Thymus (tissue), 11 donors: Measurements from ENCODE around the gene WDR1. TPM values are rescaled to one million over a fixed set of nuclear protein-coding genes. Genes with fewer than 3 reads are reported as not detected.

Experiments
- DNase-seq, 9 donors: peaks; one replicate each; pipeline ENCODE4 v3.0.0-alpha.2; 2013; ENCODE audit warnings: low spot score in 9 of 9, low read depth in 6 of 9, missing footprints in 1 of 9
- H3K27ac ChIP-seq, 2 donors: one replicate each; pipeline ENCODE4 v1.5.1; 2013; ENCODE audit warnings: control low read depth in 1 of 2, low read depth in 1 of 2, low read length in 1 of 2, mild to moderate bottlenecking in 1 of 2, moderate library complexity in 1 of 2
- H3K27me3 ChIP-seq, 2 donors: one replicate each; pipeline ENCODE4 v1.5.1; 2013; ENCODE audit warnings: low read length in 1 of 2; ENCODE audit not compliant: control insufficient read depth in 2 of 2, insufficient read depth in 1 of 2
- H3K36me3 ChIP-seq, 2 donors: one replicate each; pipeline ENCODE4 v1.5.1; 2013; ENCODE audit warnings: low read length in 1 of 2, mild to moderate bottlenecking in 1 of 2, moderate library complexity in 1 of 2; ENCODE audit not compliant: control insufficient read depth in 2 of 2, insufficient read depth in 2 of 2
- H3K4me1 ChIP-seq, 2 donors: one replicate each; pipeline ENCODE4 v1.5.1; 2013; ENCODE audit warnings: low read length in 2 of 2; ENCODE audit not compliant: control insufficient read depth in 2 of 2, insufficient read depth in 2 of 2
- H3K4me3 ChIP-seq, 2 donors: one replicate each; pipeline ENCODE4 v1.5.1; 2013; ENCODE audit warnings: low read length in 2 of 2, control low read depth in 1 of 2, mild to moderate bottlenecking in 1 of 2
- H3K9me3 ChIP-seq, 2 donors: one replicate each; pipeline ENCODE4 v1.5.1; 2013; ENCODE audit warnings: low read length in 1 of 2, mild to moderate bottlenecking in 1 of 2; ENCODE audit not compliant: control insufficient read depth in 2 of 2, insufficient read depth in 1 of 2
- WGBS: extraction: QIAGEN DNeasy Blood & Tissue Kit; methylation state at CpG from one replicate; pipeline ENCODE4 v1.1.7; 2013; 5-methylcytosine and 5-hydroxymethylcytosine counted together
- polyA plus RNA-seq: library from polyadenylated mRNA; stranded (reverse); fragments of 200-250 nt; gene quantifications from one replicate; pipeline ENCODE4 v1.2.3, GENCODE V29; 2013
- total RNA-seq: library from RNA; stranded (reverse); fragments of 120-200 nt; gene quantifications from one replicate; pipeline ENCODE4 v1.2.4, GENCODE V29; 2013
- donor health status: healthy.

The WDR1 gene
- total and polyA plus RNA-seq, 2 donors: 141 to 166 TPM

DNA sequence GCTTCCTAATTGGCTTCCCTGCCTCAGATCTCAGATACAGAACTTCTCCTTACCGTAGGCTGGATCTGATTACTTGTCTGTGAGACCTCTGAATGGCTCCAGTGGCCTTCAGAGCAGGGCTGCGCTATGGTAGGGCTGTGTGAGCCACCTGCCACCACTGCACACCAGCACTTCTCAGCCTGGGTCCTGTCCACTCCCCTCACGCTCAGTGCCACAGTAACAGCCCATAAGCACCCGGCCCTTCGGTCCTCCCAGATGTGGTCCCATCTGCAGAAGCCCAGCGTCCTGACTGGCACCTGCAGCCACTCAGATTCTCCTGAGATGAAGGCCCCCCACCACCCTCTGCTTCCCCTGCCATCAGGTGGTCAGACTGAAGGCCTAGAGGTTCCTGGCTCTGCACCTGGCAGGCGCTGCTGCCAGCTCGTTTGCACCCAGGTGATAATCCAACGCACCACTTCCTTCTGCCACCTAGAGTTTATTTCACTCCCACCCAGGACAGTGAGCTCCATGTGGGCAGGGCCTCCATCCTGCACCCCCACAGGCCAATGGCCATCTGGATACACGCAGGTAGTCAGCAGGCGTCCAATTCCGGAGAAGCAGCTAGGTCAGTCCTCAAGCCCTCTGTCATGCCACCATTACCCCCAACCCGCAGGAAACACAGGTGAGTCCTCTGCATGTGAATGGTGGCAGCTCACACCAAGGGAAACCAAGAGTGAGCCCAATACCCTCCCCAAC, 5.4 kb downstream of the WDR1 start:
- Histone ChIP-seq H3K9me3 (no peaks in the 10 kb centered on the region), H3K27ac (no peak overlapping the region), H3K27me3 (no peaks in the 10 kb centered on the region), H3K4me1 (peaks cover 57 to 78% of the 10 kb centered on the region in 2 donors), H3K36me3 (peaks cover 88 to 94% of the 10 kb centered on the region in 2 donors), H3K4me3 (no peak overlapping the region)
- 92% methylated on average over 13 of the region's 13 CpGs for WGBS
- no peak for DNase-seq

DNA sequence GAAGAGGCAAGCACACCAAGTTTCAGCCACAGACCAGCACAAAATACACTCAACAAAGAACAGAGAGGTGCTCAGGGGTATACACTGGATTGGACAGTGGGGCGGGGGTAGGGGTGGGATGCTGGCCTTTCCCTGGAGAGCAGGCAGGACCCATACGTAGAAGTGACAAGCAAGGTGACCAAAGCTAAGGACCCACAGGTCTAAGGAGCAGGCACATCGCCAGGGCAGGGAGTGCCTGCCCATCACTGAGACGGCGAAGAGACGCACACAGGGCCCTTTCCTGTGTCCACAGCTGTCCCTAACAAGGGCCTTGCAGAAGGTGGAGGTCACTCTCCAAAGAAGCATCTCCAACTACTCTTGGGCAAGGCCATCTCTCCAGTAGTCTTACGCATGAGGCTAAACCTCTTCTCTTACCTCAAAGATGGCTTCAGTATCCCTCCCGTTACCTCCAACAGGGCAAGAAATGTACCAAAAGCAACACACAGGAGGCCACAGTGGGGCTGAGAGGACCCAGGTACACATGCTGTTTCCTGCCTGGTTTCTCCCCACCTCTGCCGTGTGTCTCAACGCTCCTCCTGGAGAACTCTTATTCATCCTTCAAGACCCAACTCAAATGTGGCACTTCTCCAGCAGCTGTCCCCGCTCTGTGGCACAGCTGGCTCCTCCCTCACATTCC, 6.5 kb downstream of the WDR1 start:
- H3K27ac ChIP-seq: no peak overlapping the region
- peaks cover 82 to 95% of the 10 kb centered on the region in 2 donors for H3K36me3 ChIP-seq
- H3K27me3 ChIP-seq: no peaks in the 10 kb centered on the region
- 95% methylated on average over 11 of the region's 11 CpGs for WGBS
- no peak for DNase-seq
- H3K9me3 ChIP-seq: no peaks in the 10 kb centered on the region
- H3K4me3 ChIP-seq: no peak overlapping the region
- peaks cover 54 to 77% of the 10 kb centered on the region in 2 donors for H3K4me1 ChIP-seq

DNA sequence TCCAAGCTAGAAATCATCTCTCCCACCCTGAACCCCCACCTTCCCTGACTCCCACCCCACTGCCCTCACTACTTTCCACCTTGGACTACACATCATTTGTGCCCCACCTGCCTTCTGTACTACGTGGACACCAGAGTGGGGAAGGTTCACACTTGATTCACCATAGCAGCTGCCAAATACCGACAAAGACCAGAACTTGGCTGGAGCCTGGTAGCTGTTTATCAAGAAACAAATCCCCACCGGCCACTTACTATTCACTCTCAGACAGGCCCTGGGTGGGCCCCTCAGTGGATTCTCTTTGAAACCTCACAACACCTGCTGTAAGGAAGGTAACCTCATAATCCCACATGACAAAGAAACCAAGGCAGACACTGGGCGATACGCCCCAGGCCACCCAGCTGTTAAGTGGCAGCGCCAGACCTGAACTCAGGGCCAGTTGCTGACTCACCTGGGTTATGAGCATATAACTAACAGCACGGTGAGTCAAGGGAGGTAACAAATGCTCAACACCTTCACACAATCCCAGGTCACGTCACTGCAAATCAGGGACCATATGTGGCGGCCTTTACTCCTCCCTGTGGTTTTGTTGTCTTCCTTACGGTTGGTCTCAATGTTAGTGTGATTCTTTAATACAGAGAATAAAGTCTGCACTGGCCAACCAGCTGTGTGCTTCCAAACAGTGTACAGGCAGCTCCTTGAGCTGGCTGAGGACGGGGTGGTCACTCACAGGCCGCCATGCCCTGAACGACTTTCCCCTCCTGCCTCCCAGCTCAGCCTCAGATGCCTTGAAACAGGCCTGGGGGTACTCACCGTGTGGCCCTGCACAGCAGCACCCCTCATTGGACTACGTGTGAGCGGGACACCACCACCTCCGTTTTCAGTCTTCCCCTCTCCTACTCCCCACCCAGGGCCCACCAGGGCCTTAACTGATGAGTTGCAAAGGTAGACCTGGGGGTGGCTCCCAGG, 7.5 kb downstream of the WDR1 start:
- no peak for DNase-seq
- no peaks in the 10 kb centered on the region for H3K27me3 ChIP-seq
- H3K27ac ChIP-seq: no peak overlapping the region
- no peaks in the 10 kb centered on the region for H3K9me3 ChIP-seq
- no peak overlapping the region for H3K4me3 ChIP-seq
- peaks cover 80 to 95% of the 10 kb centered on the region in 2 donors for H3K36me3 ChIP-seq
- WGBS: 80% methylated on average over 17 of the region's 17 CpGs
- H3K4me1 ChIP-seq: peaks cover 45 to 80% of the 10 kb centered on the region in 2 donors

DNA sequence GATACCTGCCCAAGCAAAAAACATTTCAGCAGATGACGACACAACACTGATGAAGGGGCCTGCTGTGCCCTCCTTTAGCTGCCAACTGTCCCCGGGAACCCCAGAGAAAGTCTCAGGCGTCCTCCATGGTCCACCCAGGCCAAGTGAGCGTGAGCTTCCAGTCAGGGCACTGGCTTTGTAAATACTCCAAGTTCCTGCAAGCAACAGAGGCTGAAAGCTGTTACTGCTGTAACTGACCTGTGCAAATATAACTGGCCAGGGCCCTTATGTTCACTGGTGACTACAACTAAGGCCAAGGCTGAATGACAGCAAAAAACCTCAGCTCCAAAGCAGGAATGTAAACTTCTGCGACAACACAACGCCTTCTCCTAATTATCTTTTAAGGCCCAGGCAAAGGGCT, 8.2 kb downstream of the WDR1 start:
- Histone ChIP-seq H3K27me3 (no peaks in the 10 kb centered on the region), H3K36me3 (peaks cover 72 to 93% of the 10 kb centered on the region in 2 donors), H3K4me3 (no peak overlapping the region), H3K9me3 (no peaks in the 10 kb centered on the region), H3K27ac (no peak overlapping the region), H3K4me1 (peaks cover 42 to 83% of the 10 kb centered on the region in 2 donors)
- 96% methylated on average over 6 of the region's 6 CpGs for WGBS
- DNase-seq: no peak

DNA sequence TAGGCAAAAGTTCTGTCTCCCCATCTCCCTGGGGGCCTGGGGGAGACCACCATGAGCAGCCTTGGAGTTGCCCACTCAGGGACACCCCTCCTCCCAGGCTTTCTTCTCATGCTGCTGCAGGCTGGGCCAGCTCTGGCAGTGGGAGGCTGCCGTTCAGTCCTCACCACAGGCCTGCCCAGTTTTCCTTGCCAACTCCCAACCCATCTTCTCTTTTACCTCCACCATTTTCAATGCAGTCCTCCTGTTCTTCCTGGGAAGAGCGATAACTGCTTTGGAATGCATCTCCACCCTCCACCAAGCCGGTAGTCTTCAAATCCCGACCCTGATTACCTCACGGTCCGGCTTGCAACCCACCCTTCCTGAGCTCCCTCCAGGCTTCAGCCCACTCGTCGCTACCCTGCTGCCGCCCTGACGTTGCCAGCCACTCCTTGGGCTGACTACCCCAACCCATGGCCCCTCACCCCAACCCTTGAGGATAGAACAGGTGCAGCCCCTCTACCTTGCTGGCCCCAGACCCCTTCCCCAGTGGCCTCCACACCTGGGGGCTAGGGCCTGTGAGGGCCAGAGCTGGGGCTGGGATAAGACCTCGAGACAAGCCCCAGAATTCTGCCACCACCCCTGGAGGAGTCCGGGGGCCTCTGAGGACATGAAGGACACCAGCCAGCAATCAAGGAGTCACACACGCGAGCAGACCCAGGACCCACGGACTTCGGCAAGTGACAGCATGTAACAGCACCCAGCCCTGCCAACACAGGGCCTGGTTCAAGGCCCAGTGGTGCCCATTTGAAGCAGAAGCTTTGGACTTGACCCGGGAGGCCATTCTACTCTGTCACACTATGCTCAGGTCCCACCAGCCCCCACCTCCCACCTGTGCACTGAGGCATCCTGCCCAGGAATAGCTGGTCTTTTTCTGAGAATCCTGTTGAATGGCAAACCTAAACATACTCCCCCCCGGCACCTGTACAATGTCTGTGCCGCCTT, 9.2 kb downstream of the WDR1 start:
- no peak overlapping the region for H3K27ac ChIP-seq
- DNase-seq: no peak
- no peak overlapping the region for H3K4me3 ChIP-seq
- peaks cover 72 to 93% of the 10 kb centered on the region in 2 donors for H3K36me3 ChIP-seq
- no peaks in the 10 kb centered on the region for H3K27me3 ChIP-seq
- H3K4me1 ChIP-seq: peaks cover 49 to 86% of the 10 kb centered on the region in 2 donors
- no peaks in the 10 kb centered on the region for H3K9me3 ChIP-seq
- 88% methylated on average over 19 of the region's 19 CpGs for WGBS

DNA sequence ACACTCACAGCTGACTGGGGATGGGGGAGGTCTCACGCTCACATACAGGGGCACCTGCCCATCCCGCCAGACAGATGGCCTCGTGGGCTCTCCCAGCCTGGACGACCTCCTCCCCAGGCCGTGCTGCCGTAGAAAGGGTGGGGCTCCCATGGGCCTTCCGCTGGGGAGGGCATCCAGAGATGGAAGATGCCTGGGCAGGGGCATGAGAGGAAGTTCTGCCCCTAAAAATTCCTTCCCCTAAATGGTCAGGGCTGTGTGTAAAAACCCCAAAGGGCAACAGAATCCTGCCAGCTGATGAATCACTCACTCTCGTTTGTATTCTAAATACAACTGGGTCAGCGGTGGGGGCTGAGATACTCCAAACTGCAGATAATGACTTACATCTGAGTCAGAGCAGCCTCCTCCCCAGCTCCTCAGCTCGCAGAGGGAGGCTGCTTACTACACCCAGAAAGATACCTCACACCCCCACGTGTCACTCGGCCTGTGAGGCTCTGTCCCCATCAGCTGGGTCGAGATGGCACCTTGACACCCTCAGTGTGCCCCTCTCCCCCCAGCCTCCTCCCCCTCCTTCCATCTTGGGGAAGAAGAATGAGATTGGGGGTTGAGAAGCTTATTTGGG, 10.1 kb downstream of the WDR1 start:
- DNase-seq: no peak

DNA sequence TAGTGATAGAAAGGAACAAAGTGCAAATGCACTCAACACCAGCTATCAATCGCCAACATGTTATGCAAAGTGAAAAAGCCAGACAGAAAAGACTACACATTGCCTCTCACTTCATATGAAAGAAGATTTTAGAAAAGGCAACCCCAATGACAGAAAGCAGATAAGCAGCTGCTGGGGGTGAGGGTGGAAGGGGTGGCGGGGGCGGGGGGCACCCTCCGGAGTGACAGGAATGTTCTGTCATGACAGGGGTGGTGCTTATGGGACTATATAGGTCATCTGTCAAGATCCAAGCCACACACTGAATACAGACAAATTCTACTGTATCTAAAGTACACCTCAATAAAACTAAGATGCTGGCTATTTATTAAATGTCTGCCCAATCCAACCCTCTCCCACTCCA, 10.7 kb downstream of the WDR1 start:
- Histone ChIP-seq H3K27me3 (no peaks in the 10 kb centered on the region), H3K4me3 (no peak overlapping the region), H3K36me3 (peaks cover 66 to 92% of the 10 kb centered on the region in 2 donors), H3K27ac (peak overlapping the region in 1 of 2 donors; percentile 32), H3K4me1 (peaks cover 57 to 90% of the 10 kb centered on the region in 2 donors), H3K9me3 (no peaks in the 10 kb centered on the region)
- 96% methylated on average over 4 of the region's 4 CpGs for WGBS
- DNase-seq: no peak

More for the DNA sequence above, 10.1 kb downstream of the WDR1 start:
- no peaks in the 10 kb centered on the region for H3K9me3 ChIP-seq
- no peaks in the 10 kb centered on the region for H3K27me3 ChIP-seq
- peak overlapping the region in 1 of 2 donors; percentile 64 for H3K27ac ChIP-seq
- H3K4me3 ChIP-seq: no peak overlapping the region
- H3K4me1 ChIP-seq: peaks cover 54 to 89% of the 10 kb centered on the region in 2 donors
- H3K36me3 ChIP-seq: peaks cover 69 to 92% of the 10 kb centered on the region in 2 donors
- 78% methylated on average over 13 of the region's 13 CpGs for WGBS

DNA sequence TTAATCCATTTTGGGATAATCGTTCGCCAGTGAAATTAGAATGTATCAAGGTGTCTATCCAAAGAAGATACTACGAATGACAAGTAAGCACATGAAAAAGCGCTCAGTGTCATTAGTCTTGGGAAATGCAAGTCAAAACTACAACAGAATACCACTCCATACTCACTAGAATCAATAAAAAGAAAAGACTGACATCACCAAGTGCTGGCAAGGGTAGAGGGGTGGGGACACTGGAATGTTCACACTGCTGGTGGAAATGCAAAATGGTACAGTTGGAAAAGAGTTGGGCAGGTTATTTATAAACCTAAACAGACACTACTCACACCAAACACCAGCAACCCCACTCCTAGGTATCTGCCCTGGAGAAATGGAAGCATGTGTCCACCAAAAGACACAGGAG, 11.2 kb downstream of the WDR1 start:
- Histone ChIP-seq H3K4me3 (no peak overlapping the region), H3K4me1 (peaks cover 57 to 91% of the 10 kb centered on the region in 2 donors), H3K9me3 (no peaks in the 10 kb centered on the region), H3K27me3 (no peaks in the 10 kb centered on the region), H3K36me3 (peaks cover 62 to 92% of the 10 kb centered on the region in 2 donors), H3K27ac (peak overlapping the region in 1 of 2 donors; percentile 32)
- DNase-seq: no peak
- 86% methylated on average over 4 of the region's 4 CpGs for WGBS
